ENCODE results near the gene MYO5C. TPM values are rescaled to one million over a fixed set of nuclear protein-coding genes. Genes with fewer than 3 reads are reported as not detected.
"Not testable (repeated sequence)": the region's sequence is repeated elsewhere in the genome, so short reads cannot be mapped to it uniquely, and the experiment has no call there.

The MYO5C gene
- total RNA-seq, 1 experiment from 2014 or later, result 0.16 TPM

GRCh38 chr15:52291204-52291603, 4.4 kb downstream of the MYO5C start:
- no peak overlapping the region for H3K4me3 ChIP-seq
- DNase-seq (ENCODE audit: low read depth in 1 of 2, low spot score in 2 of 2), result no peak
- peaks cover 30% of the 10 kb centered on the region for H3K4me1 ChIP-seq (replicated peaks)
- peaks cover 20% of the 10 kb centered on the region for H3K27me3 ChIP-seq (replicated peaks)
- no peaks in the 10 kb centered on the region for H3K9me3 ChIP-seq (replicated peaks)
- H3K36me3 ChIP-seq, result no peaks in the 10 kb centered on the region
- no peak overlapping the region for H3K27ac ChIP-seq

DNA sequence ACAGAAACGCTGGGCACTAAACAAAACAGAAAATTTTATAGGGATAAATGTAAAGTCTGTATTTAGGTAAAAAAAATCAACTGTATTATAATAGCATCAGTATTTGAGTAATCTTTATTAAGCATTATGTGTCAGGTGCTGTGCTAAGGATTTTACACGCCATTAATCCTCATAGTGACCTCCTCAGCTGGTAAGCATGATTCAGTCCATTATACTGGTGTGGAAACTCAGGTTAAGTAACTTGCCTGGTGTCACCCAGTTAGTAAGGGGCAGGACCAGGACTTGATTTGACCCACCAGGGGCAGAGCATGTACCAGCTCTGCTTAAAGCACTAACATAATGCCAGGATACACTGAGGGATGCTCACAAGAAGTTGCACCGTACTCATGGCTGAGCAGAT, 4.8 kb downstream of the MYO5C start:
- Histone ChIP-seq H3K27ac (no peak overlapping the region), H3K9me3 (replicated peaks) (no peaks in the 10 kb centered on the region)
- no peak for DNase-seq (ENCODE audit: low read depth in 1 of 2, low spot score in 2 of 2)

DNA sequence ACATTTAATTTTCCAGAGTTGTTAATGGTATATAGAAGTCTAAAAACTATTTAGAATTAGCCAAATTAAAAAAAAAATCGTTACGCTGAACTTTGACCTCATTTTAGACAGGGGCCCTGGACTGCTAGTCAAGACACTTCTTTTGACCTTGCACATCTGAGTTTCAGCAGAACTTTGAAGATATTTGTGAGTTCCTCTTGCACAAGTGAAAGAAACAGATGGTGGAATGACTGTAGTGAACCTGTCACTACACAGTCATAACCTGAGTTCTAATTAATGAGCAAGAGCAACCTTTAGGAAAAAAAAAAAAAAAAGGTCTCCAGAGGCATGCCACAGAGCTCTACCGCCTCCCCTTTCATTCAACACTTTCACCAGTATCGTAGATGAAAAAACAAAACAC, 5.3 kb downstream of the MYO5C start:
- Histone ChIP-seq H3K9me3 (replicated peaks) (no peaks in the 10 kb centered on the region), H3K4me3 (no peak overlapping the region), H3K27ac (no peak overlapping the region), H3K36me3 (no peaks in the 10 kb centered on the region), H3K27me3 (replicated peaks) (peaks cover 11% of the 10 kb centered on the region), H3K4me1 (replicated peaks) (peaks cover 25% of the 10 kb centered on the region)
- no peak for DNase-seq (ENCODE audit: low read depth in 1 of 2, low spot score in 2 of 2)

More for the DNA sequence above, 4.8 kb downstream of the MYO5C start:
- Histone ChIP-seq H3K36me3 (no peaks in the 10 kb centered on the region), H3K4me3 (no peak overlapping the region), H3K4me1 (replicated peaks) (peaks cover 30% of the 10 kb centered on the region), H3K27me3 (replicated peaks) (peaks cover 16% of the 10 kb centered on the region)

DNA sequence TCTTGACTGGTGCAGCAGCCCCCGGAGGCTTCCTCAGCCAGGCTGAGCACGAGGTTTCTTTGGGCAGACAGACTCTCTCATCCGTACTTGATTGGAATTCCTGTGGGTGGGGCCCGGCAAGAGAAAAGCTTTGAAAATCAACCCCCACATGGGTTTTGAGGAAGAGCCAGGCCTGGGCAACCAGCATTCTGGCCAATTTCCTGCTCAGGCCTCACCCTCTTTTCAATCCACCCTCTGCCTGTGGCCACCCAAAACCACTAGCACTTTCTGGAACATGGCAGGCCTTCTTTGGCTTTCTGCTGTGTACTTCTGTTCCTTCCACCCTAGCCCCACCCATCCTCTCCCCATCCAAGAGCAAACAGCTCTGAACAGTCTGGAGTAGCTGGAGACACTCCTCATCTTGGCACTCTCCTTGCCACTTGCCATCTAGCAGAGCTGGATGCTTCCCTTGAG, 5.9 kb downstream of the MYO5C start:
- H3K9me3 ChIP-seq (replicated peaks), result no peaks in the 10 kb centered on the region
- peaks cover 20% of the 10 kb centered on the region for H3K4me1 ChIP-seq (replicated peaks)
- DNase-seq (ENCODE audit: low read depth in 1 of 2, low spot score in 2 of 2), result no peak
- H3K4me3 ChIP-seq, result no peak overlapping the region
- H3K27ac ChIP-seq, result no peak overlapping the region
- peaks cover 4% of the 10 kb centered on the region; the same call in 1 of the 2 replicates for H3K27me3 ChIP-seq (replicated peaks)
- H3K36me3 ChIP-seq, result no peaks in the 10 kb centered on the region

- no peaks in the 10 kb centered on the region for H3K27me3 ChIP-seq (replicated peaks)
- no peaks in the 10 kb centered on the region for H3K36me3 ChIP-seq
- H3K9me3 ChIP-seq (replicated peaks), result no peaks in the 10 kb centered on the region
- no peak overlapping the region for H3K4me3 ChIP-seq
- no peak for DNase-seq (ENCODE audit: low read depth in 1 of 2, low spot score in 2 of 2)
- no peak overlapping the region for H3K27ac ChIP-seq
- peaks cover 20% of the 10 kb centered on the region for H3K4me1 ChIP-seq (replicated peaks)
These were observed 6.6 kb downstream of the MYO5C start for GRCh38 chr15:52288986-52289385.

- Histone ChIP-seq H3K4me1 (replicated peaks) (peaks cover 20% of the 10 kb centered on the region), H3K27me3 (replicated peaks) (no peaks in the 10 kb centered on the region), H3K27ac (peak overlapping the region; percentile 24; the same call in 1 of the 2 replicates), H3K4me3 (no peak overlapping the region), H3K36me3 (no peaks in the 10 kb centered on the region), H3K9me3 (replicated peaks) (no peaks in the 10 kb centered on the region)
- peak; percentile 73 to 76 for DNase-seq (ENCODE audit: low read depth in 1 of 2, low spot score in 2 of 2)
These were observed 7.3 kb downstream of the MYO5C start for GRCh38 chr15:52288051-52288942.

DNA sequence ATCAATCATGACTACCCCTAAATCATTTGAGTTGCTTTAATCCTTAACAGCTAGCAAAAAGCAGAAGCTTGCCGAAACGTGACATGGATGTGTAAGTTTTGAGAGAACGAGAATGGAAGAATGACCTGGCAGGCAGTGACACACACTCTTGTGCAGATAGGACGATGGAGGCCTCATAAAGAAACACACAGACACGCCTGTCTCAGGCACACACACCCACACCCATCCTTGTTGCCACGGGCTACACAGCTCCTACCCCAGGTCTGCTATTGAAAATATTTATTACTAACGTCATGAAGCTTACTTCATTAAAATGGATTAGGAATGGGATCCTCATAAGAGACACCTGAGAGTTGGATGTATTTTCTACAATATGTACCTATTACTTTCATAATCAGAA, 8.5 kb downstream of the MYO5C start:
- DNase-seq (ENCODE audit: low read depth in 1 of 2, low spot score in 2 of 2), result no peak
- H3K4me3 ChIP-seq, result no peak overlapping the region
- no peak overlapping the region for H3K27ac ChIP-seq
- no peaks in the 10 kb centered on the region for H3K9me3 ChIP-seq (replicated peaks)
- no peaks in the 10 kb centered on the region for H3K36me3 ChIP-seq
- H3K4me1 ChIP-seq (replicated peaks), result peaks cover 20% of the 10 kb centered on the region
- H3K27me3 ChIP-seq (replicated peaks), result no peaks in the 10 kb centered on the region

GRCh38 chr15:52285941-52286340, 9.7 kb downstream of the MYO5C start:
- H3K9me3 ChIP-seq (replicated peaks); H3K27ac ChIP-seq; H3K4me3 ChIP-seq; H3K27me3 ChIP-seq (replicated peaks); H3K36me3 ChIP-seq; DNase-seq (ENCODE audit: low read depth in 1 of 2, low spot score in 2 of 2): not testable (repeated sequence)
- peaks cover 20% of the 10 kb centered on the region for H3K4me1 ChIP-seq (replicated peaks)

GRCh38 chr15:52284164-52284563, 11.4 kb downstream of the MYO5C start:
- no peak overlapping the region for H3K27ac ChIP-seq
- no peaks in the 10 kb centered on the region for H3K9me3 ChIP-seq (replicated peaks)
- no peak for DNase-seq (ENCODE audit: low read depth in 1 of 2, low spot score in 2 of 2)
- H3K27me3 ChIP-seq (replicated peaks), result no peaks in the 10 kb centered on the region
- H3K4me3 ChIP-seq, result no peak overlapping the region
- no peaks in the 10 kb centered on the region for H3K36me3 ChIP-seq
- H3K4me1 ChIP-seq (replicated peaks), result peaks cover 13% of the 10 kb centered on the region

GRCh38 chr15:52283281-52283680, 12.3 kb downstream of the MYO5C start:
- Histone ChIP-seq H3K27me3 (replicated peaks) (no peaks in the 10 kb centered on the region), H3K9me3 (replicated peaks) (no peaks in the 10 kb centered on the region), H3K27ac (no peak overlapping the region), H3K4me1 (replicated peaks) (peaks cover 5% of the 10 kb centered on the region), H3K36me3 (no peaks in the 10 kb centered on the region), H3K4me3 (no peak overlapping the region)
- DNase-seq (ENCODE audit: low read depth in 1 of 2, low spot score in 2 of 2), result no peak

DNA sequence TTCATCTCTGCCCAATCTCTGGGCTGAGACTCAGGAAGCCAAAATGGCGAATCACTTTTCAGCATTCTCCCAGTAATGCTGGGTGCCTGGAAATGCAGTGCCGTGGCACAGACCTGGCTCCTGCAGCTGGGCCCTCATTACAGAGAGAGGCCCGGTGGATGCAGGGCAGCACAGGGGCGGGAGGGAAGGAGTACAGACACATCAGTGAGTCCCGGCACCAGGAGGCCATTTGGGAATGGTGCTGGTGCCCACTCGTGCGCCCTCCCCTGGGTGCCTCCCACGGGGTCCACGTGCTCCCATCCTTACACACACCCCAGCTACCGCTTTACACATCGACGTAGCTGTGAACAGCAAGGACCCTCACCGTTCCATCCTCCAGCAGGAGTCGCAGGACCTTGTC, 13.2 kb downstream of the MYO5C start:
- Histone ChIP-seq H3K9me3 (replicated peaks) (no peaks in the 10 kb centered on the region), H3K4me1 (replicated peaks) (no peaks in the 10 kb centered on the region), H3K36me3 (no peaks in the 10 kb centered on the region), H3K27ac (no peak overlapping the region), H3K4me3 (no peak overlapping the region), H3K27me3 (replicated peaks) (no peaks in the 10 kb centered on the region)
- no peak for DNase-seq (ENCODE audit: low read depth in 1 of 2, low spot score in 2 of 2)

- Histone ChIP-seq H3K27me3 (replicated peaks) (no peaks in the 10 kb centered on the region), H3K4me3 (no peak overlapping the region), H3K36me3 (no peaks in the 10 kb centered on the region), H3K4me1 (replicated peaks) (no peaks in the 10 kb centered on the region), H3K9me3 (replicated peaks) (no peaks in the 10 kb centered on the region), H3K27ac (no peak overlapping the region)
- no peak for DNase-seq (ENCODE audit: low read depth in 1 of 2, low spot score in 2 of 2)
These were observed 14.2 kb downstream of the MYO5C start for GRCh38 chr15:52281085-52282035.

GRCh38 chr15:52280326-52281084, 15.1 kb downstream of the MYO5C start:
- Histone ChIP-seq H3K27ac (no peak overlapping the region), H3K36me3 (no peaks in the 10 kb centered on the region), H3K27me3 (replicated peaks) (no peaks in the 10 kb centered on the region), H3K9me3 (replicated peaks) (no peaks in the 10 kb centered on the region), H3K4me3 (no peak overlapping the region), H3K4me1 (replicated peaks) (no peaks in the 10 kb centered on the region)
- DNase-seq (ENCODE audit: low read depth in 1 of 2, low spot score in 2 of 2), result no peak

All from SJSA1 (cell line).